ENCODE measurements around the gene KLHL22. TPM values are rescaled to one million over a fixed set of nuclear protein-coding genes. Genes with fewer than 3 reads are reported as not detected.

Gene KLHL22
- total and polyA plus RNA-seq, 2 of the 8 experiments (the other 6 are each of a cell fraction or from before 2014, with no cell fraction given) = 9.4 to 16.2 TPM

GRCh38 chr22:20419664-20419951 lies 76.0 kb downstream of the KLHL22 start:
- Histone ChIP-seq H2BK12ac (ENCODE audit: low read depth, low read length) (no peak overlapping the region), H2AK5ac (ENCODE audit: low read depth, low read length) (no peak overlapping the region), H3K27ac (ENCODE audit: low read depth, low read length) (no peak overlapping the region), H3K4me2 (ENCODE audit: insufficient read depth in 1 of 2, low read depth in 2 of 2, low read length in 2 of 2) (no peak overlapping the region), H3K18ac (ENCODE audit: extremely low read depth, low read length) (no peak overlapping the region), H4K5ac (ENCODE audit: insufficient read length, low read depth, low read length) (no peak overlapping the region), H2BK15ac (ENCODE audit: low read length) (no peak overlapping the region), H2AFZ (ENCODE audit: low read length) (no peak overlapping the region), H3K27me3 (replicated peaks in 1 of 4; ENCODE audit: control insufficient read depth in 3 of 4, extremely low read depth in 1 of 4, insufficient read depth in 3 of 4, low read length in 3 of 4) (no peaks in the 10 kb centered on the region), H4K91ac (replicated peaks; ENCODE audit: insufficient read length, low read length) (no peak overlapping the region), H4K20me1 (replicated peaks in 1 of 2; ENCODE audit: control insufficient read depth in 1 of 2, insufficient read depth in 2 of 2, low read length in 2 of 2) (peaks cover 0 to 4% of the 10 kb centered on the region in 2 experiments), H3K4me1 (replicated peaks in 1 of 4; ENCODE audit: control insufficient read depth in 3 of 4, insufficient read depth in 4 of 4, low read length in 3 of 4) (no peaks in the 10 kb centered on the region), H3K23ac (ENCODE audit: insufficient read length) (no peak overlapping the region), H3K4me3 (ENCODE audit: extremely low read depth in 1 of 4, insufficient read depth in 2 of 4, low read depth in 3 of 4, low read length in 4 of 4) (no peak overlapping the region), H3K4ac (replicated peaks; ENCODE audit: insufficient read length, low read depth, low read length) (no peak overlapping the region), H3K9ac (replicated peaks in 1 of 4; ENCODE audit: extremely low read depth in 1 of 4, low read depth in 3 of 4, low read length in 3 of 4) (no peak overlapping the region), H3K36me3 (ENCODE audit: control insufficient read depth in 2 of 4, insufficient read depth in 4 of 4, low read length in 3 of 4) (no peaks in the 10 kb centered on the region), H2BK5ac (ENCODE audit: low read depth, low read length) (no peak overlapping the region), H2BK20ac (ENCODE audit: low read length) (no peak overlapping the region), H3K79me2 (ENCODE audit: control insufficient read depth in 1 of 2, insufficient read depth in 2 of 2, low read length in 2 of 2) (no peaks in the 10 kb centered on the region), H3K56ac (replicated peaks; ENCODE audit: insufficient read length, low read depth, low read length) (no peak overlapping the region), H3K14ac (ENCODE audit: insufficient read length) (no peak overlapping the region), H3K9me3 (ENCODE audit: insufficient read depth in 2 of 2, low read depth in 1 of 2, low read length in 1 of 2) (no peaks in the 10 kb centered on the region), H4K8ac (ENCODE audit: extremely low read depth, insufficient read depth, low read length) (no peak overlapping the region), H2BK120ac (replicated peaks; ENCODE audit: low read depth, low read length) (no peak overlapping the region), H3K23me2 (ENCODE audit: low read depth, low read length) (peaks cover 2% of the 10 kb centered on the region; the same call in 1 of the 2 replicates), H3K79me1 (ENCODE audit: low read depth, low read length) (no peaks in the 10 kb centered on the region)
- ChIA-PET CTCF (ENCODE audit: partially characterized antibody) (interaction anchor here (0.6 to 3.4 kb wide), 6 partner anchors 9 to 122 kb away, joined by 3 to 47 read pairs (median 9); no protein-coding TSS in a partner anchor), POLR2A (ENCODE audit: partially characterized antibody) (interaction anchor here (1.5 kb wide), 1 partner anchor 37 kb away, joined by 4 read pairs; no protein-coding TSS in a partner anchor)
- no peak for FAIRE-seq
- 92% methylated on average over 1 of the region's 2 CpGs; no CpG with 5 or more reads in 1 of the 2 experiments for WGBS, 2 experiments (ENCODE audit: extremely low coverage in 1 of 2, insufficient coverage in 1 of 2, insufficient read length in 1 of 2, insufficient replicate concordance in 2 of 2, low coverage in 1 of 2, low lambda C conversion rate in 2 of 2, missing lambda C conversion rate in 1 of 2)
- DNase-seq (ENCODE audit: low read depth in 1 of 2, low spot score in 2 of 2) = no peak
- TF ChIP-seq KDM4A (IDR thresholded peaks at IDR 0.05; ENCODE audit: low read depth, low read length, severe bottlenecking) = no peak
- TF ChIP-seq KDM1A (IDR thresholded peaks at IDR 0.05; ENCODE audit: borderline replicate concordance, low read length) = no peak
- TF ChIP-seq GABPA (IDR thresholded peaks at IDR 0.05; ENCODE audit: borderline replicate concordance, insufficient read depth, low read length) = no peak
- no peak for TF ChIP-seq YY1 (IDR thresholded peaks at IDR 0.05; ENCODE audit: low read depth, low read length)
- no peak for TF ChIP-seq CTBP2 (IDR thresholded peaks at IDR 0.05; ENCODE audit: borderline replicate concordance, insufficient read depth, insufficient read length, low read length)
- no peak for TF ChIP-seq RXRA (IDR thresholded peaks at IDR 0.05; ENCODE audit: insufficient read depth, low read depth, low read length)
- no peak for TF ChIP-seq CBX5 (IDR thresholded peaks at IDR 0.05; ENCODE audit: low read depth, low read length)
- TF ChIP-seq BCL11A (IDR thresholded peaks at IDR 0.05; ENCODE audit: low read depth in 2 of 2, low read length in 2 of 2) = no peak
- no peak for TF ChIP-seq TAF1 (IDR thresholded peaks at IDR 0.05; ENCODE audit: low read depth, low read length)
- no peak for TF ChIP-seq ATF3 (IDR thresholded peaks at IDR 0.05; ENCODE audit: insufficient read depth, low read depth, low read length)
- TF ChIP-seq ZNF274 (IDR thresholded peaks at IDR 0.05; ENCODE audit: borderline replicate concordance, extremely low read depth, low read length) = no peak
- no peak for TF ChIP-seq ASH2L (IDR thresholded peaks at IDR 0.05; ENCODE audit: low read length)
- no peak for TF ChIP-seq POLR2AphosphoS5 (IDR thresholded peaks at IDR 0.05; ENCODE audit: low read depth, low read length)
- no peak for TF ChIP-seq HDAC2 (IDR thresholded peaks at IDR 0.05; ENCODE audit: borderline replicate concordance in 1 of 2, low read depth in 2 of 2, low read length in 2 of 2)

All from H1 (cell line).